OCI-LY7 (cell line): ENCODE results near the gene ATP6V0A1. TPM values are rescaled to one million over a fixed set of nuclear protein-coding genes. Genes with fewer than 3 reads are reported as not detected.

Experiments
- BruUV-seq: library from RNA; stranded (reverse); fragments of 400-500 nt; replicated peaks from 2 replicates; lab custom pipeline; 2021; lab: Mats Ljungman, UMichigan
- CTCF ChIA-PET: fragments of 300-600 bp; sonication (Branson Sonifier 250); formaldehyde crosslinking; loops from one replicate; lab custom pipeline; 2022; ENCODE audit warnings: antibody characterized with exemption; ENCODE audit not compliant: unreplicated experiment; lab: Charles Lee
- POLR2A ChIA-PET: fragments of 300-600 bp; sonication (Branson Sonifier 250); formaldehyde crosslinking; loops from one replicate; lab custom pipeline; 2022; ENCODE audit warnings: antibody characterized with exemption; lab: Charles Lee
- DNase-seq: peaks from one replicate; pipeline ENCODE4 v3.0.0-alpha.2; 2015; ENCODE audit warnings: low spot score
- H2AFZ ChIP-seq: fragments of 200-600 bp; sonication (generic), shearing (Covaris generic); 2 replicates; pipeline ENCODE4 v1.6.1; 2014; ENCODE audit warnings: mild to moderate bottlenecking, antibody characterized with exemption, low read length, moderate library complexity
- H3K27ac ChIP-seq: fragments of 200-600 bp; sonication (generic); 2 replicates; pipeline ENCODE4 v1.5.1; 2014; ENCODE audit warnings: mixed run types, low read depth, mild to moderate bottlenecking, moderate library complexity, low read length, inconsistent platforms; ENCODE audit not compliant: poor library complexity, severe bottlenecking
- H3K36me3 ChIP-seq: fragments of 200-600 bp; sonication (generic); 2 replicates; pipeline ENCODE4 v1.6.1; 2014; ENCODE audit warnings: mild to moderate bottlenecking, antibody characterized with exemption, low read length, moderate library complexity, mixed read lengths; ENCODE audit not compliant: insufficient read depth
- H3K4me1 ChIP-seq: fragments of 200-600 bp; sonication (generic); 2 replicates; pipeline ENCODE4 v1.5.1; 2014; ENCODE audit warnings: mild to moderate bottlenecking, low read length; ENCODE audit not compliant: insufficient read depth, poor library complexity, severe bottlenecking
- H3K4me2 ChIP-seq: fragments of 200-600 bp; sonication (generic); 2 replicates; pipeline ENCODE4 v1.6.1; 2014; ENCODE audit warnings: mild to moderate bottlenecking, low read length
- H3K4me3 ChIP-seq: fragments of 200-600 bp; sonication (generic); 2 replicates; pipeline ENCODE4 v1.5.1; 2014; ENCODE audit warnings: mild to moderate bottlenecking, low read depth, low read length; ENCODE audit not compliant: poor library complexity, severe bottlenecking
- H3K79me2 ChIP-seq: fragments of 200-600 bp; sonication (generic); 2 replicates; pipeline ENCODE4 v1.6.1; 2016; ENCODE audit warnings: low read depth, mild to moderate bottlenecking, low read length, moderate library complexity, mixed read lengths; ENCODE audit not compliant: insufficient read depth
- H3K9me2 ChIP-seq: fragments of 200-600 bp; sonication (generic); 2 replicates; pipeline ENCODE4 v1.6.1; 2016; ENCODE audit warnings: mild to moderate bottlenecking, low read length, mixed read lengths; ENCODE audit not compliant: insufficient read depth
- H3K9me3 ChIP-seq: fragments of 200-600 bp; sonication (generic); 2 replicates; pipeline ENCODE4 v1.6.1; 2014; ENCODE audit warnings: mild to moderate bottlenecking, mixed run types, low read length, mixed read lengths
- H4K20me1 ChIP-seq: fragments of 200-600 bp; sonication (generic); 2 replicates; pipeline ENCODE4 v1.6.1; 2014; ENCODE audit warnings: mild to moderate bottlenecking, antibody characterized with exemption, low read length, moderate library complexity, mixed read lengths; ENCODE audit not compliant: insufficient read depth
- EZH2phosphoT487 ChIP-seq: fragments of 200-600 bp; sonication (generic); IDR thresholded peaks from 2 replicates; pipeline ENCODE4 v1.6.1; 2018; ENCODE audit warnings: low read depth, borderline replicate concordance, mild to moderate bottlenecking, mixed run types, antibody characterized with exemption, low read length, moderate library complexity, mixed read lengths
- intact Hi-C: fragments of 100-400 bp; cut with micrococcal nuclease; formaldehyde crosslinking; loops from one replicate; pipeline ENCODE4 v1.10.0; 2022; ENCODE audit not compliant: unreplicated experiment
- total RNA-seq, 2 experiments: library from RNA; depleted of rRNA in 1 of 2; stranded (reverse); fragments of >200 nt in 1 of 2; shearing (Covaris generic) in 1 of 2; gene quantifications; 2 replicates each; pipeline ENCODE4 v1.2.3, GENCODE V29; 2014 to 2022
- TF ChIP-seq, protein P1 (sequence below): fragments of 200-600 bp; sonication (generic); conservative IDR thresholded peaks from 2 replicates; pipeline ENCODE4 v1.5.1; 2014; ENCODE audit warnings: mild to moderate bottlenecking, antibody characterized with exemption, low read length, moderate library complexity, mixed read lengths

Gene ATP6V0A1
- total RNA-seq, 2 experiments from 2014 or later, result 19.8 to 46.9 TPM

DNA sequence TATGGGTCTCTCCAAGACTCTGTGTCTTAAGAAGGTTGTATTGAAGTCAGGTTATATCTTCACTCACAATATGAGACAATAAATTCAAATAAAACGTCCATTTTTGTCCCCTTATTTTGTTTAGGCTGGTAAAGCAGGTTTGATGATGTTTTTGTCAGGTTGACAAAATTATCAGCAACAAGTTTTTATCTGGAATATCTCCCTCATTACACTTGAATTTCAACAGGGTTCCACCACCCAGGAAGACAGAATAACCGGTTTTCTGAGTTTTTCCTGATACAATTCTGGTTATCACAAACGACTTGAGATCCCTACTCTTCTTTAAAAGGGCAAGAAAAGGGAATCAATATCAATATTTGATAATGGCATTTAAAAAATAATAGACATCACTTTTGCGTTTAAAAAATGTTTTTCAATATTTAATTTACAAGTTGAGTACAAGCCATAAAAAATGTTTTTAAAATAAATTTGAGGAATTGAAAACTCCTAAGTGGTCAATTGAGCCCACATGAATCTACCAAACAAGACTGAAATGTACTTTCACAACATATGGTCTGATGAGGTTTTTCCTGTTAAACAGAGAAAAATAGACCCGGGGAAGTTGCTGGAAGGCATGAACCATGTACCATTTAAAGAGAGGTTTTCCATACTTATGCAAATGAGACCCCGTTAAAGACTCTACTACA lies 1.4 kb upstream of the ATP6V0A1 start:
- TF ChIP-seq, protein P1, sequence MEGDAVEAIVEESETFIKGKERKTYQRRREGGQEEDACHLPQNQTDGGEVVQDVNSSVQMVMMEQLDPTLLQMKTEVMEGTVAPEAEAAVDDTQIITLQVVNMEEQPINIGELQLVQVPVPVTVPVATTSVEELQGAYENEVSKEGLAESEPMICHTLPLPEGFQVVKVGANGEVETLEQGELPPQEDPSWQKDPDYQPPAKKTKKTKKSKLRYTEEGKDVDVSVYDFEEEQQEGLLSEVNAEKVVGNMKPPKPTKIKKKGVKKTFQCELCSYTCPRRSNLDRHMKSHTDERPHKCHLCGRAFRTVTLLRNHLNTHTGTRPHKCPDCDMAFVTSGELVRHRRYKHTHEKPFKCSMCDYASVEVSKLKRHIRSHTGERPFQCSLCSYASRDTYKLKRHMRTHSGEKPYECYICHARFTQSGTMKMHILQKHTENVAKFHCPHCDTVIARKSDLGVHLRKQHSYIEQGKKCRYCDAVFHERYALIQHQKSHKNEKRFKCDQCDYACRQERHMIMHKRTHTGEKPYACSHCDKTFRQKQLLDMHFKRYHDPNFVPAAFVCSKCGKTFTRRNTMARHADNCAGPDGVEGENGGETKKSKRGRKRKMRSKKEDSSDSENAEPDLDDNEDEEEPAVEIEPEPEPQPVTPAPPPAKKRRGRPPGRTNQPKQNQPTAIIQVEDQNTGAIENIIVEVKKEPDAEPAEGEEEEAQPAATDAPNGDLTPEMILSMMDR, result no peak
- TF ChIP-seq EZH2phosphoT487, result no peak
- peak overlapping the region; percentile 84 for H3K4me3 ChIP-seq
- DNase-seq, result peak; percentile 39
- intact Hi-C loops, result loop anchor here (2.0 to 5.0 kb wide), 2 partner anchors 18 to 440 kb away; partner anchors contain the start of gene DNAJC7
- H3K9me3 ChIP-seq, result no peaks in the 10 kb centered on the region
- POLR2A ChIA-PET, result no interaction called here
- H4K20me1 ChIP-seq, result peaks cover 14% of the 10 kb centered on the region; the same call in 1 of the 2 replicates
- H3K9me2 ChIP-seq, result no peaks in the 10 kb centered on the region
- CTCF ChIA-PET, result no interaction called here
- peak overlapping the region; percentile 69 for H3K27ac ChIP-seq
- peak overlapping the region; percentile 94 for H3K4me2 ChIP-seq
- H2AFZ ChIP-seq, result no peak overlapping the region
- H3K4me1 ChIP-seq, result peaks cover 65% of the 10 kb centered on the region
- no peaks in the 10 kb centered on the region; the same call in 1 of the 2 replicates for H3K79me2 ChIP-seq
- BruUV-seq, result no TSS peak
- peaks cover 6% of the 10 kb centered on the region; the same call in 1 of the 2 replicates for H3K36me3 ChIP-seq

DNA sequence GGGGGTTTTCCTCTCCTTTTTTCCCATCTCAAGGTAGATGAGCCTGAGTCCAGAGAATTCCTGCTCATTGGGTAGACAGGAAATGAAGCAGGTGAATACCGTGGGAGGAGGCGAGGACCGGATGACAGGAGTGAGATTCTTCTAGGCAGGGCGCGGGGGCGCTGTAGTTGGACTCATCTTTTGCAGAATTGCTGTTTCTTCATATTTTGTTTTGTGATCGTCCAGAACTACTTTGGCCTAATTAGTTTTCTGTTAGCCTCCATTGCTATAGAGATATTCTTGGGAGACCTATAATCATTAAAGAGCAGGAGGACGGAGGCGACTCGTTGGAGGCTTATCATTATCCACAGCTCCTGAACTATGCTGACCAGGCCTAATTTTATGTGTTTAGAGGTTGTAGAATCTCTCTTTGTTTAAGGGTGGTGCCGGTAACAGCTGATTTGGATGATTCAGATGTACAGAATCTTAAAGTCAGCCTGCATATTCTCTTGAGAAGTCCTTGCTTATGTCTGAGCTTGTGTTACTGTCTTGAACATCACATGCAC lies 650 bp downstream of the ATP6V0A1 start:
- H4K20me1 ChIP-seq, result peaks cover 10% of the 10 kb centered on the region; the same call in 1 of the 2 replicates
- DNase-seq, result peak; percentile 59
- POLR2A ChIA-PET, result interaction anchor here (1.6 kb wide), 1 partner anchor 9 kb away, joined by 3 read pairs; no protein-coding TSS in a partner anchor
- H3K9me2 ChIP-seq, result no peaks in the 10 kb centered on the region
- TSS peak; percentile 82 for BruUV-seq
- H3K4me3 ChIP-seq, result peak overlapping the region; percentile 84
- H3K9me3 ChIP-seq, result no peaks in the 10 kb centered on the region
- CTCF ChIA-PET, result interaction anchor here (1.3 kb wide), 1 partner anchor 18 kb away, joined by 4 read pairs; no protein-coding TSS in a partner anchor
- no peak for TF ChIP-seq EZH2phosphoT487
- TF ChIP-seq, protein P1, result peak; percentile 94
- intact Hi-C loops, result loop anchor here (5.0 kb wide), 1 partner anchor 442 kb away; the partner anchor contains the start of gene DNAJC7
- H3K27ac ChIP-seq, result peak overlapping the region; percentile 54
- peaks cover 46% of the 10 kb centered on the region for H3K4me1 ChIP-seq
- peak overlapping the region; percentile 65; the same call in 1 of the 2 replicates for H2AFZ ChIP-seq
- no peaks in the 10 kb centered on the region; the same call in 1 of the 2 replicates for H3K79me2 ChIP-seq
- H3K4me2 ChIP-seq, result peak overlapping the region; percentile 94
- peaks cover 13% of the 10 kb centered on the region; the same call in 1 of the 2 replicates for H3K36me3 ChIP-seq
